Mucosa of stomach (tissue), 1 donor: ENCODE data around the gene NACC2.

ENCODE experiments used
- H3K27me3 ChIP-seq: one replicate; pipeline ENCODE4 v1.7.0; 2013; ENCODE audit warnings: mild to moderate bottlenecking, low read length; ENCODE audit not compliant: control insufficient read depth, insufficient read depth
- H3K36me3 ChIP-seq: one replicate; pipeline ENCODE4 v1.7.0; 2013; ENCODE audit warnings: low read length; ENCODE audit not compliant: control insufficient read depth, insufficient read depth
- H3K4me1 ChIP-seq: one replicate; pipeline ENCODE4 v1.7.0; 2013; ENCODE audit warnings: mild to moderate bottlenecking, low read length; ENCODE audit not compliant: control insufficient read depth, insufficient read depth
- H3K4me3 ChIP-seq: one replicate; pipeline ENCODE4 v1.7.0; 2013; ENCODE audit warnings: low read length
- H3K9ac ChIP-seq: one replicate; pipeline ENCODE4 v1.7.0; 2013; ENCODE audit warnings: mild to moderate bottlenecking, low read length, moderate library complexity
- H3K9me3 ChIP-seq: one replicate; pipeline ENCODE4 v1.7.0; 2013; ENCODE audit warnings: mild to moderate bottlenecking, low read length, moderate library complexity; ENCODE audit not compliant: control insufficient read depth
- donor health status: Pancreatic carcinoma.

The NACC2 gene

GRCh38 chr9:135987838-135988404 lies 107.2 kb downstream of the NACC2 start:
- Histone ChIP-seq H3K9ac (no peak overlapping the region), H3K27me3 (peaks cover 18% of the 10 kb centered on the region), H3K4me3 (no peak overlapping the region), H3K4me1 (peaks cover 26% of the 10 kb centered on the region), H3K36me3 (no peaks in the 10 kb centered on the region), H3K9me3 (no peaks in the 10 kb centered on the region)

DNA sequence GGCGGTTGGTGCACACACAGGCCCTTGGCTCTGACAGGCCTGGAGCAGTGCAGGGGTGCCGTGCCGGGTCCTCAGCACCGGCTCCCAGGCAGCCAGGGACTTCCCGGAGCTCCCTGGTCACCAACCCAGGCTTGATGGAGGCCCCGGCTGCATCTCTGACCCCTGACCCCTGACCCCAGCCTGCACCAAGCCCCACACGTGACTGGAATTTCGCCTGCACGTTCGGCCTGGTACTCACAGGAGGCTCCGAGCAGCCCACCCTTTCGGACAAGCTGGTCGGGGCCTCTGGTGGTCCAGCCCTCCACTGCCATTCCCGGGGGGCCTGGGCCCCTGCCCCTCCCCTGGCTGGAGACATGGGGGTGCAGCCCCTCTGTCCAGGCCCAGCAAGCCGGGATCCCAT lies 108.5 kb downstream of the NACC2 start:
- H3K4me1 ChIP-seq: peaks cover 13% of the 10 kb centered on the region
- no peaks in the 10 kb centered on the region for H3K9me3 ChIP-seq
- no peak overlapping the region for H3K9ac ChIP-seq
- no peak overlapping the region for H3K4me3 ChIP-seq
- peaks cover 18% of the 10 kb centered on the region for H3K27me3 ChIP-seq
- no peaks in the 10 kb centered on the region for H3K36me3 ChIP-seq

- H3K4me1 ChIP-seq: peaks cover 7% of the 10 kb centered on the region
- no peaks in the 10 kb centered on the region for H3K36me3 ChIP-seq
Observed at GRCh38 chr9:135985889-135986288, 109.2 kb downstream of the NACC2 start.

GRCh38 chr9:135985459-135985774 lies 109.7 kb downstream of the NACC2 start:
- Histone ChIP-seq H3K36me3 (no peaks in the 10 kb centered on the region), H3K9ac (no peak overlapping the region), H3K4me3 (no peak overlapping the region), H3K9me3 (no peaks in the 10 kb centered on the region), H3K4me1 (peaks cover 5% of the 10 kb centered on the region), H3K27me3 (peaks cover 22% of the 10 kb centered on the region)

More at GRCh38 chr9:135985889-135986288, 109.2 kb downstream of the NACC2 start:
- Histone ChIP-seq H3K4me3 (no peak overlapping the region), H3K9me3 (no peaks in the 10 kb centered on the region), H3K27me3 (peaks cover 18% of the 10 kb centered on the region), H3K9ac (no peak overlapping the region)

GRCh38 chr9:135984072-135984710 lies 110.9 kb downstream of the NACC2 start:
- Histone ChIP-seq H3K9me3 (no peaks in the 10 kb centered on the region), H3K4me1 (peaks cover under 1% of the 10 kb centered on the region), H3K36me3 (no peaks in the 10 kb centered on the region), H3K9ac (no peak overlapping the region), H3K27me3 (peaks cover 15% of the 10 kb centered on the region), H3K4me3 (no peak overlapping the region)

- Histone ChIP-seq H3K9ac (no peak overlapping the region), H3K4me1 (peaks cover 5% of the 10 kb centered on the region), H3K9me3 (no peaks in the 10 kb centered on the region), H3K27me3 (peaks cover 13% of the 10 kb centered on the region), H3K36me3 (no peaks in the 10 kb centered on the region), H3K4me3 (no peak overlapping the region)
Observed at GRCh38 chr9:135983208-135984071, 111.6 kb downstream of the NACC2 start.

GRCh38 chr9:135982499-135983207 lies 112.4 kb downstream of the NACC2 start:
- Histone ChIP-seq H3K9ac (no peak overlapping the region), H3K27me3 (peaks cover 13% of the 10 kb centered on the region), H3K36me3 (no peaks in the 10 kb centered on the region), H3K4me3 (no peak overlapping the region), H3K4me1 (peaks cover 5% of the 10 kb centered on the region), H3K9me3 (no peaks in the 10 kb centered on the region)

DNA sequence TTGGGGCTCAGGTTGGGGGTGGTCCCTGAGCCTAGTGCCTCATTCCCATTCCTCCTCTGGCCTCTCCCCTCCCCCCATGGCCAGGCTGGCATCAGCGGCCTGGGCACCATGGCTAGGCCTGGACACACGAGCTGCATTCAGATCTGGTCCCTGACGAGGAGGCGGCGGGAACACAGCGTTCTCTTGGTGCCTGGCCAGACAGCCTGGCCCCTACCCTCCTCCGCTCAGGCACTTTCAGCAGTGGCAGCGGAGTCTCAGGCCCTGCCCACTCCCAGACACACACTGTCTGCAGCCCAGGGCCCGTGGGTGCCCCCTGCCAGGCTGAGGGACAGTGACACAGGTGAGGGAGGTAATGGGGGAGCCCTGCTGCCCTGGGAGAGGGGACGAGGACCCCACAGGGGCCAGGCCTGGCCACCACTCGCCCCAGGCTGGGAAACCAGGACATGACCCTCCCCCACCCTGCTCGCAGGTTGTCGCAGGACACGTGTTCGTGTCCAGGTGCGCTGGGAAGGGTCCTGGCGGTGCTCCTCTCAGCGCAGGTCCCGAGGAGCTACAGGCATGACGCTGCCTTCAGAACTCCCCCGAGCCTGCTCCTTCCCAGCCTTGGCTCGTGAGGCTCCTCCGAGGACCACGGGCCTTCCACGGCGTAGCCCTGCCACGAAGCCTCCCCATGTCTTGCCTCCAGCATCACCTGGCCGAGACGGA lies 114.0 kb downstream of the NACC2 start:
- Histone ChIP-seq H3K9ac (no peak overlapping the region), H3K27me3 (peaks cover 13% of the 10 kb centered on the region), H3K9me3 (no peaks in the 10 kb centered on the region), H3K4me1 (peaks cover 5% of the 10 kb centered on the region), H3K36me3 (no peaks in the 10 kb centered on the region), H3K4me3 (no peak overlapping the region)

DNA sequence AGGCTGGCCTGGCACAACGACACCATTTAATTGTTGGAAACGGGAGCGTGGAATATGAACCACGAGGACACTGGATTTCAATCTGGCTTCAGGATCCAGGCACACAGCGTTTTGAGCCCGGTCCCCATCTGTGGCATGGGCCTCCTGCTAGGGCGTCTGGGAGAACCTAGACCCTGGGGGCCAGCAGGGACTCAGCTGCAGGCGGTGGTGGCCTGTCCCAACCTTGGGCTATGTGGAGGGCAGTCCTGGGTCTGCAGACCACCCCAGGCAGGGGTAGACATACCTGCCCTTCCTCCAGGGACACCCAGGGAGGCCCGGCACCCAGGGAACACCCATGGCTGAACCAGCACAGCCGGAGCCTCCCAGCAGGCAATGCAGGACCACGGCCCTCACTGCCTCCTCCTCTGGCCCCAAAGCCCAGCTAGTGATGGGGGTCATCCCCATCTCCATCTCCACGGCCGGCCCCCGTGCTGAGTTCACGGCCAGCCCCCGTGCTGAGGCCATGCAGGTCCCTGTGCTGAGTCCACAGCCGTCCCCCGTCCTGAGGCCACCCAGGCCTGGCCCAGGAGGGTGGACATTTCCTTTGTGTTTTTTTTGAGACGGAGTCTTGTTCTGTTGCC lies 115.4 kb downstream of the NACC2 start:
- Histone ChIP-seq H3K36me3 (no peaks in the 10 kb centered on the region), H3K9me3 (no peaks in the 10 kb centered on the region), H3K9ac (no peak overlapping the region), H3K27me3 (peaks cover 10% of the 10 kb centered on the region), H3K4me3 (no peak overlapping the region), H3K4me1 (peaks cover 5% of the 10 kb centered on the region)

GRCh38 chr9:135978642-135979546 lies 116.2 kb downstream of the NACC2 start:
- H3K27me3 ChIP-seq: peaks cover 6% of the 10 kb centered on the region
- H3K9ac ChIP-seq: no peak overlapping the region
- H3K4me3 ChIP-seq: no peak overlapping the region
- H3K4me1 ChIP-seq: peaks cover 5% of the 10 kb centered on the region
- H3K36me3 ChIP-seq: no peaks in the 10 kb centered on the region
- H3K9me3 ChIP-seq: no peaks in the 10 kb centered on the region
